Calu3 (cell line): ENCODE data around the gene GRAMD1B. TPM values are rescaled to one million over a fixed set of nuclear protein-coding genes. Genes with fewer than 3 reads are reported as not detected.

Experiments used
- BruUV-seq: library from RNA; stranded (reverse); fragments of 400-500 nt; replicated peaks from 2 replicates; lab custom pipeline; 2021; lab: Mats Ljungman, UMichigan
- CTCF ChIA-PET: fragments of 300-600 bp; sonication (Branson Sonifier 250); formaldehyde crosslinking; loops from one replicate; lab custom pipeline; 2022; ENCODE audit warnings: antibody characterized with exemption; lab: Charles Lee
- DNase-seq: peaks from one replicate; pipeline ENCODE4 v3.0.0; 2022
- H3K27ac Mint-ChIP-seq: one replicate; pipeline ENCODE4 v1.8.0; 2022; ENCODE audit warnings: mixed read lengths; ENCODE audit not compliant: unreplicated experiment
- H3K27me3 Mint-ChIP-seq: one replicate; pipeline ENCODE4 v1.8.0; 2022; ENCODE audit warnings: mixed read lengths; ENCODE audit not compliant: unreplicated experiment
- H3K36me3 Mint-ChIP-seq: one replicate; pipeline ENCODE4 v1.8.0; 2022; ENCODE audit warnings: mild to moderate bottlenecking, moderate library complexity, mixed read lengths; ENCODE audit not compliant: insufficient read depth, unreplicated experiment
- H3K4me1 Mint-ChIP-seq: one replicate; pipeline ENCODE4 v1.8.0; 2022; ENCODE audit warnings: mild to moderate bottlenecking, low read depth, mixed read lengths; ENCODE audit not compliant: unreplicated experiment
- H3K4me3 Mint-ChIP-seq: one replicate; pipeline ENCODE4 v1.8.0; 2022; ENCODE audit warnings: mild to moderate bottlenecking, low read depth, moderate library complexity, mixed read lengths; ENCODE audit not compliant: unreplicated experiment
- H3K9me3 Mint-ChIP-seq: one replicate; pipeline ENCODE4 v1.8.0; 2022; ENCODE audit warnings: low read depth, mixed read lengths; ENCODE audit not compliant: unreplicated experiment
- CTCF ChIP-seq: fragments of 200-600 bp; IDR thresholded peaks from one replicate; pipeline ENCODE4 v1.8.0; 2022; ENCODE audit warnings: antibody characterized with exemption; ENCODE audit not compliant: unreplicated experiment
- intact Hi-C: fragments of 100-400 bp; cut with micrococcal nuclease; formaldehyde crosslinking; loops from one replicate; pipeline ENCODE4 v1.10.0; 2022; ENCODE audit not compliant: unreplicated experiment
- total RNA-seq: library from RNA; stranded (reverse); gene quantifications from 2 replicates; pipeline ENCODE4 v1.2.3, GENCODE V29; 2022

Gene GRAMD1B
- total RNA-seq, 1 experiment from 2014 or later, result 5.9 TPM

- no peak overlapping the region for H3K27ac Mint-ChIP-seq
- no peaks in the 10 kb centered on the region for H3K4me1 Mint-ChIP-seq
- H3K9me3 Mint-ChIP-seq, result no peaks in the 10 kb centered on the region
- intact Hi-C loops, result no loop called here
- TF ChIP-seq CTCF, result no peak
- H3K36me3 Mint-ChIP-seq, result no peaks in the 10 kb centered on the region
- no TSS peak for BruUV-seq
- CTCF ChIA-PET, result no interaction called here
- H3K4me3 Mint-ChIP-seq, result no peak overlapping the region
- peaks cover 69% of the 10 kb centered on the region for H3K27me3 Mint-ChIP-seq
- DNase-seq, result no peak
Observed at GRCh38 chr11:123482218-123482617, 52.1 kb downstream of the GRAMD1B start.

GRCh38 chr11:123483058-123483457, 53.0 kb downstream of the GRAMD1B start:
- Mint-ChIP-seq H3K4me3 (no peak overlapping the region), H3K27me3 (peaks cover 69% of the 10 kb centered on the region), H3K9me3 (no peaks in the 10 kb centered on the region), H3K4me1 (no peaks in the 10 kb centered on the region), H3K27ac (no peak overlapping the region), H3K36me3 (no peaks in the 10 kb centered on the region)
- TF ChIP-seq CTCF, result no peak
- no TSS peak for BruUV-seq
- no peak for DNase-seq
- intact Hi-C loops, result no loop called here
- CTCF ChIA-PET, result interaction anchor here (0.7 kb wide), 1 partner anchor 85 kb away, joined by 4 read pairs; no protein-coding TSS in a partner anchor

GRCh38 chr11:123483466-123483865, 53.4 kb downstream of the GRAMD1B start:
- Mint-ChIP-seq H3K4me1 (no peaks in the 10 kb centered on the region), H3K4me3 (no peak overlapping the region), H3K36me3 (no peaks in the 10 kb centered on the region), H3K9me3 (no peaks in the 10 kb centered on the region), H3K27me3 (peaks cover 69% of the 10 kb centered on the region), H3K27ac (no peak overlapping the region)
- no peak for DNase-seq
- intact Hi-C loops, result no loop called here
- no TSS peak for BruUV-seq
- CTCF ChIA-PET, result interaction anchor here (0.7 kb wide), 1 partner anchor 85 kb away, joined by 4 read pairs; no protein-coding TSS in a partner anchor
- no peak for TF ChIP-seq CTCF

GRCh38 chr11:123484448-123484847, 54.4 kb downstream of the GRAMD1B start:
- no TSS peak for BruUV-seq
- H3K9me3 Mint-ChIP-seq, result no peaks in the 10 kb centered on the region

More at GRCh38 chr11:123484448-123484847, 54.4 kb downstream of the GRAMD1B start:
- Mint-ChIP-seq H3K36me3 (no peaks in the 10 kb centered on the region), H3K4me1 (no peaks in the 10 kb centered on the region), H3K27ac (no peak overlapping the region), H3K27me3 (peaks cover 59% of the 10 kb centered on the region), H3K4me3 (no peak overlapping the region)
- no peak for TF ChIP-seq CTCF
- no peak for DNase-seq
- CTCF ChIA-PET, result no interaction called here
- intact Hi-C loops, result no loop called here
